SK-N-MC (cell line): ENCODE results near the gene PRSS33.

ENCODE experiments used
- EZH2 ChIP-seq: fragments of 200-600 bp; sonication (generic); IDR thresholded peaks from one replicate; pipeline ENCODE4 v1.6.1; 2017; ENCODE audit warnings: antibody characterized with exemption
- FOXP2 ChIP-seq: optimal IDR thresholded peaks from 2 replicates; pipeline ENCODE3; 2011; ENCODE audit warnings: mild to moderate bottlenecking, moderate library complexity; ENCODE audit not compliant: insufficient read depth; ENCODE audit errors: extremely low read length, control extremely low read depth
- POLR2AphosphoS5 ChIP-seq: IDR thresholded peaks from 2 replicates; pipeline ENCODE4 v1.6.1; 2012; ENCODE audit warnings: mild to moderate bottlenecking, low read depth, low read length, borderline replicate concordance

- no peak for TF ChIP-seq POLR2AphosphoS5
- TF ChIP-seq EZH2: no peak
- TF ChIP-seq FOXP2: no peak
These were observed 12.5 kb upstream of the PRSS33 start for GRCh38 chr16:2799859-2800226.
